Endothelial cell (in vitro differentiated cells): ENCODE measurements around the gene PALD1. TPM values are rescaled to one million over a fixed set of nuclear protein-coding genes. Genes with fewer than 3 reads are reported as not detected.

Experiments
- DNase-seq: peaks from one replicate; pipeline ENCODE4 v3.0.0; 2021; ENCODE audit warnings: low spot score
- H3K27ac Mint-ChIP-seq: one replicate; pipeline ENCODE4 v1.8.0; 2021; ENCODE audit warnings: mixed read lengths, inconsistent platforms; ENCODE audit not compliant: unreplicated experiment
- H3K27me3 Mint-ChIP-seq: one replicate; pipeline ENCODE4 v1.8.0; 2021; ENCODE audit warnings: mild to moderate bottlenecking, moderate library complexity, mixed read lengths, inconsistent platforms; ENCODE audit not compliant: unreplicated experiment
- H3K36me3 Mint-ChIP-seq: one replicate; pipeline ENCODE4 v1.8.0; 2021; ENCODE audit warnings: mild to moderate bottlenecking, low read depth, mixed read lengths, inconsistent platforms; ENCODE audit not compliant: unreplicated experiment
- H3K4me1 Mint-ChIP-seq: one replicate; pipeline ENCODE4 v1.8.0; 2021; ENCODE audit warnings: mild to moderate bottlenecking, mixed read lengths, inconsistent platforms; ENCODE audit not compliant: unreplicated experiment
- H3K4me3 Mint-ChIP-seq: one replicate; pipeline ENCODE4 v1.8.0; 2021; ENCODE audit warnings: mild to moderate bottlenecking, mixed read lengths, inconsistent platforms; ENCODE audit not compliant: unreplicated experiment
- H3K9me3 Mint-ChIP-seq: one replicate; pipeline ENCODE4 v1.8.0; 2021; ENCODE audit warnings: mixed read lengths, inconsistent platforms; ENCODE audit not compliant: unreplicated experiment
- total RNA-seq: library from RNA; stranded (reverse); fragmentation: NEBNext Ultra II Directional; extraction: Animal tissue kit (Norgen Biotek cat#: 25700); gene quantifications from one replicate; pipeline ENCODE4 v1.2.1, GENCODE V29; 2021; ENCODE audit not compliant: unreplicated experiment
- TF ChIP-seq, protein P1 (sequence below): fragments of 200-600 bp; sonication (generic); IDR thresholded peaks from one replicate; pipeline ENCODE4 v1.5.0; 2021; ENCODE audit warnings: antibody characterized with exemption; ENCODE audit not compliant: unreplicated experiment

Gene PALD1
- total RNA-seq, 1 donor from 2014 or later, result 166 TPM

GRCh38 chr10:70575486-70575873 lies 96.9 kb downstream of the PALD1 start:
- Mint-ChIP-seq H3K36me3 (peaks cover 7% of the 10 kb centered on the region), H3K27ac (peak overlapping the region; percentile 41), H3K27me3 (peaks cover 15% of the 10 kb centered on the region), H3K9me3 (no peaks in the 10 kb centered on the region), H3K4me1 (peaks cover 21% of the 10 kb centered on the region), H3K4me3 (no peak overlapping the region)
- no peak for DNase-seq
- TF ChIP-seq, protein P1, sequence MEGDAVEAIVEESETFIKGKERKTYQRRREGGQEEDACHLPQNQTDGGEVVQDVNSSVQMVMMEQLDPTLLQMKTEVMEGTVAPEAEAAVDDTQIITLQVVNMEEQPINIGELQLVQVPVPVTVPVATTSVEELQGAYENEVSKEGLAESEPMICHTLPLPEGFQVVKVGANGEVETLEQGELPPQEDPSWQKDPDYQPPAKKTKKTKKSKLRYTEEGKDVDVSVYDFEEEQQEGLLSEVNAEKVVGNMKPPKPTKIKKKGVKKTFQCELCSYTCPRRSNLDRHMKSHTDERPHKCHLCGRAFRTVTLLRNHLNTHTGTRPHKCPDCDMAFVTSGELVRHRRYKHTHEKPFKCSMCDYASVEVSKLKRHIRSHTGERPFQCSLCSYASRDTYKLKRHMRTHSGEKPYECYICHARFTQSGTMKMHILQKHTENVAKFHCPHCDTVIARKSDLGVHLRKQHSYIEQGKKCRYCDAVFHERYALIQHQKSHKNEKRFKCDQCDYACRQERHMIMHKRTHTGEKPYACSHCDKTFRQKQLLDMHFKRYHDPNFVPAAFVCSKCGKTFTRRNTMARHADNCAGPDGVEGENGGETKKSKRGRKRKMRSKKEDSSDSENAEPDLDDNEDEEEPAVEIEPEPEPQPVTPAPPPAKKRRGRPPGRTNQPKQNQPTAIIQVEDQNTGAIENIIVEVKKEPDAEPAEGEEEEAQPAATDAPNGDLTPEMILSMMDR, result no peak

DNA sequence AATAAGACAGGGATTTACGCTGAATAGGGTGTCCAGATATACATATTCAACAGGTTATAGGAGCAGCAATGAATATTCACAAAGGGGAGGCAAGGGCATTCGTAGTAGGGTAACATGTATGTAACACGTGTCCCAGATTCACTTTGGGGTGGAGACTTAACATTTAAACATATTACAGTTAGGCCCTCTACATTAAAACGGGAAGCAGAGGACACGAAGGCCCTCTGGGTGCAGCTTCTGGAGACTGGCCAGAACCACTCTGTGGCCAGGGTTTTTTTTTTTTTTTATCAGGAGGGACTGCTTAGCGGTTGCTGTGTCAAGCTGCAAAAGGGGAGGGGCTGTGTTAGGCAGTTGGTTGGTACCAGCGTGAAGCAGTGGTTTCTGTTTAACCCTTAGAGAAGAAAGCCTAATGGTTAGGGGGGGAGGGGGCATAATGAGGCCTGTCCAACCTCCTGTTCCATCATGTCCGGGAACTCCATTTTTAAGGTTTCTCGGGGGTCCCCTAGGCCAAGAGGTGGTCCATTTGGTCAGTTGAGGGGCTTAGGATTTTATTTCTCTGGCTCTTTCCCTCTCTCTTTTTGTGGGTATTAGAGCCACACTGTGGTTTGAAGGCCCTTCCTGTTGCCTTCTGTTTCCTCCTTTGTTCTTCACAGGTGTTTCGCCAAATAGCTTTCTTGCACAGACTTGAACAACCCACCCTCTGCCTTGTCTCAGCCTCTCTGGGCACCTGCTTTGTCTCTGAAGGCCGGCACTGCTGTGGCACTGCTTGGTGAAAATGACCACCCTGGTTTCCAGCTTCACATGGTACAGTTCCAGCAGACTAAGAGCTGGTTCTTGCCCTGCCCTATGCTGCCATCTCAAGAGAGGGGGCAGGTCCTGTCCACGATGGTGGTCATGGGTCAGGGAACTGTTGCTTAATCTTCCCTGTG lies 97.6 kb downstream of the PALD1 start:
- TF ChIP-seq, protein P1, result no peak
- DNase-seq, result no peak
- H3K4me1 Mint-ChIP-seq, result peaks cover 21% of the 10 kb centered on the region
- peaks cover 15% of the 10 kb centered on the region for H3K27me3 Mint-ChIP-seq
- H3K36me3 Mint-ChIP-seq, result peaks cover 7% of the 10 kb centered on the region
- H3K4me3 Mint-ChIP-seq, result no peak overlapping the region
- H3K27ac Mint-ChIP-seq, result peak overlapping the region; percentile 41
- H3K9me3 Mint-ChIP-seq, result no peaks in the 10 kb centered on the region

DNA sequence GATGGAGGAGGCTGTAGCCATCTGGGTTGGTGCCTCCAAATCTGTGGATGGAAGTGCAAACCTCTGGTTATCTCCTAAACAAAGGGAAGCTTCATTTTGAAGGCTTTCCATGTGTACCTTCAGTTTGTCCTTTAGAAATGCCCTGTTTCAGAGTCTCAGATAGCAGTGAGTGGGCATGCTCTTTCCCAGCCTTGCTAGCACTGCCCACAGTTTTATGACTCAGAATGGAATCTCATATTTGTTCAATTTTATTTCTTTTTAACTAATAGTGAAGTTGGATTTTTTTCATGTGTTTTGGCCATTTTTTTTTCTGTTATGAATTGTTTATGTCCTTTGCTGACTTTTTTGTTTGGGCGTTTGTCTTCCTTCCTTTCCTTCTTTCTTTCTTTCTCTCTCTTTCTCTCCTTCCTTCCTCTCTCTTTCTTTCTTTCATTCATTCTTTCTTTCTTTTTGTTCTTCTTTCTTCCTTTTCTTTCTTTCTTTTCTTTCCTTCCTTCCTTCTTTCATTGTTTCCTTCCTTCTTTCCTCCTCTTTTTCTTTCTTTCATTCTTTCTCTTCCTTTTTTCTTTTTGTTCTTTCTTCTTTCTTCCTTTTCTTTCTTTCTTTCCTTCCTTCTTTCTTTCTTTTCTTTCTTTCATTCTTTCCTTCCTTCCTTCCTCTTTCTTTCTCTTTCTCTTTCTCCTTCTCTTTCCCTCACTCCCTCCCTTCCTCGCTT lies 98.4 kb downstream of the PALD1 start:
- Mint-ChIP-seq H3K27ac (no peak overlapping the region), H3K36me3 (no peaks in the 10 kb centered on the region), H3K9me3 (no peaks in the 10 kb centered on the region), H3K27me3 (peaks cover 13% of the 10 kb centered on the region), H3K4me1 (peaks cover 21% of the 10 kb centered on the region), H3K4me3 (no peak overlapping the region)
- DNase-seq, result no peak
- TF ChIP-seq, protein P1, result no peak

- H3K36me3 Mint-ChIP-seq, result no peaks in the 10 kb centered on the region
- peaks cover 9% of the 10 kb centered on the region for H3K27me3 Mint-ChIP-seq
- no peak for DNase-seq
- no peaks in the 10 kb centered on the region for H3K9me3 Mint-ChIP-seq
- H3K27ac Mint-ChIP-seq, result no peak overlapping the region
- H3K4me3 Mint-ChIP-seq, result no peak overlapping the region
- TF ChIP-seq, protein P1, result no peak
- H3K4me1 Mint-ChIP-seq, result peaks cover 16% of the 10 kb centered on the region
These were observed 99.9 kb downstream of the PALD1 start for GRCh38 chr10:70578371-70578947.
